ENCODE measurements around the gene KCNJ6. TPM values are rescaled to one million over a fixed set of nuclear protein-coding genes. Genes with fewer than 3 reads are reported as not detected.
A peak's percentile ranks its signal among the peaks of the same experiment; 100 is the strongest.

KCNJ6 gene
- total and polyA plus RNA-seq, 8 donors: 0.03 to 0.28 (median 0.17) TPM

GRCh38 chr21:37695111-37695510 lies 221.1 kb downstream of the KCNJ6 start:
- no peak overlapping the region for H3K27ac ChIP-seq
- no peak overlapping the region for H3K4me3 ChIP-seq
- H3K4me1 ChIP-seq: no peaks in the 10 kb centered on the region
- H3K9me3 ChIP-seq: no peaks in the 10 kb centered on the region
- DNase-seq (no peak), ATAC-seq (no peak)
- TF ChIP-seq CTCF (IDR thresholded peaks at IDR 0.05): no peak
- H3K36me3 ChIP-seq: no peaks in the 10 kb centered on the region
- peaks cover 0 to 14% of the 10 kb centered on the region in 2 donors for H3K27me3 ChIP-seq
- intact Hi-C loops (cut with DNase I): no loop called here

- Histone ChIP-seq H3K36me3 (no peaks in the 10 kb centered on the region), H3K27me3 (no peaks in the 10 kb centered on the region), H3K27ac (no peak overlapping the region), H3K4me1 (no peaks in the 10 kb centered on the region), H3K9me3 (no peaks in the 10 kb centered on the region), H3K4me3 (no peak overlapping the region)
- no peak for DNase-seq
- intact Hi-C loops (cut with DNase I): no loop called here
- no peak for ATAC-seq
- TF ChIP-seq CTCF (IDR thresholded peaks at IDR 0.05): no peak
Measured at GRCh38 chr21:37688952-37689659, 227.2 kb downstream of the KCNJ6 start.

- H3K9me3 ChIP-seq: no peaks in the 10 kb centered on the region
- H3K27me3 ChIP-seq: no peaks in the 10 kb centered on the region
- ATAC-seq (peak; percentile 26), DNase-seq (no peak)
- TF ChIP-seq CTCF (IDR thresholded peaks at IDR 0.05): no peak
- H3K36me3 ChIP-seq: no peaks in the 10 kb centered on the region
- no peaks in the 10 kb centered on the region for H3K4me1 ChIP-seq
- intact Hi-C loops (cut with DNase I): no loop called here
- H3K27ac ChIP-seq: no peak overlapping the region
- no peak overlapping the region for H3K4me3 ChIP-seq
Measured at GRCh38 chr21:37686991-37687810, 229.1 kb downstream of the KCNJ6 start.

- DNase-seq: no peak
- Histone ChIP-seq H3K4me3 (no peak overlapping the region), H3K27me3 (no peaks in the 10 kb centered on the region), H3K27ac (no peak overlapping the region), H3K9me3 (no peaks in the 10 kb centered on the region), H3K36me3 (no peaks in the 10 kb centered on the region), H3K4me1 (no peaks in the 10 kb centered on the region)
- intact Hi-C loops (cut with DNase I): no loop called here
- ATAC-seq: no peak
- no peak for TF ChIP-seq CTCF (IDR thresholded peaks at IDR 0.05)
Measured at GRCh38 chr21:37684547-37684946, 231.7 kb downstream of the KCNJ6 start.

- DNase-seq (no peak), ATAC-seq (no peak)
- H3K27ac ChIP-seq: no peak overlapping the region
- H3K4me1 ChIP-seq: no peaks in the 10 kb centered on the region
- no peak overlapping the region for H3K4me3 ChIP-seq
- no peaks in the 10 kb centered on the region for H3K36me3 ChIP-seq
- intact Hi-C loops (cut with DNase I): no loop called here
- H3K27me3 ChIP-seq: no peaks in the 10 kb centered on the region
- no peaks in the 10 kb centered on the region for H3K9me3 ChIP-seq
- TF ChIP-seq CTCF (IDR thresholded peaks at IDR 0.05): no peak
Measured at GRCh38 chr21:37684115-37684493, 232.2 kb downstream of the KCNJ6 start.
